Panc1 (cell line): Measurements from ENCODE around the gene FBXL15. TPM values are rescaled to one million over a fixed set of nuclear protein-coding genes. Genes with fewer than 3 reads are reported as not detected.
A peak's percentile ranks its signal among the peaks of the same experiment; 100 is the strongest.

Experiments
- ATAC-seq: fragments of 200-7000 bp; cut with Tn5 transposase; 2 replicates; pipeline ENCODE4 v1.9.1; 2020; ENCODE audit warnings: mild to moderate bottlenecking, moderate library complexity
- BruUV-seq: library from RNA; stranded (reverse); fragments of 400-500 nt; replicated peaks from 2 replicates; lab custom pipeline; 2021; lab: Mats Ljungman, UMichigan
- CTCF ChIA-PET: fragments of 300-600 bp; sonication (Branson Sonifier 250); formaldehyde crosslinking; loops from one replicate; lab custom pipeline; 2022; ENCODE audit warnings: antibody characterized with exemption; lab: Charles Lee
- POLR2A ChIA-PET: fragments of 300-600 bp; sonication (Branson Sonifier 250); formaldehyde crosslinking; loops from one replicate; lab custom pipeline; 2022; ENCODE audit warnings: antibody characterized with exemption; lab: Charles Lee
- DNase-seq: peaks from one replicate; pipeline ENCODE4 v3.0.0-alpha.2; 2010; ENCODE audit warnings: low read depth, low spot score
- H3K27ac ChIP-seq: 2 replicates; pipeline ENCODE4 v1.5.1; 2011; ENCODE audit warnings: mild to moderate bottlenecking, low read length, inconsistent platforms
- H3K27me3 ChIP-seq: fragments of 200-500 bp; sonication (Bioruptor generic); 2 replicates; pipeline ENCODE4 v1.6.0; 2014; ENCODE audit warnings: low read length, inconsistent platforms; ENCODE audit not compliant: control insufficient read depth, insufficient read depth
- H3K36me3 ChIP-seq: fragments of 200-500 bp; sonication (Bioruptor generic); 2 replicates; pipeline ENCODE4 v1.5.1; 2014; ENCODE audit warnings: inconsistent platforms, mild to moderate bottlenecking, low read length, moderate library complexity; ENCODE audit not compliant: control insufficient read depth, insufficient read depth
- H3K4me1 ChIP-seq: 2 replicates; pipeline ENCODE4 v1.5.1; 2011; ENCODE audit warnings: inconsistent platforms, mild to moderate bottlenecking, low read length, moderate library complexity; ENCODE audit not compliant: control insufficient read depth, insufficient read depth
- H3K4me3 ChIP-seq, 2 experiments: 2 replicates each; pipeline ENCODE4 v1.5.1; 2011 to 2012; ENCODE audit warnings: low read depth in 2 of 2, low read length in 2 of 2, mild to moderate bottlenecking in 2 of 2, inconsistent platforms in 1 of 2, moderate library complexity in 1 of 2
- H3K9me3 ChIP-seq: fragments of 200-500 bp; sonication (Bioruptor generic); 2 replicates; pipeline ENCODE4 v1.5.1; 2014; ENCODE audit warnings: low read depth, mild to moderate bottlenecking, inconsistent platforms, low read length, moderate library complexity; ENCODE audit not compliant: control insufficient read depth, insufficient read depth
- CTCF ChIP-seq: fragments of 450-650 bp; IDR thresholded peaks from 2 replicates; pipeline ENCODE4 v1.5.1; 2017; ENCODE audit warnings: mild to moderate bottlenecking
- POLR2AphosphoS5 ChIP-seq: IDR thresholded peaks from 2 replicates; pipeline ENCODE4 v1.6.1; 2012; ENCODE audit warnings: mild to moderate bottlenecking, low read depth, low read length, moderate library complexity
- REST ChIP-seq, 2 experiments: IDR thresholded peaks; 2 replicates each; pipeline ENCODE4 v1.6.1; 2011 to 2012; ENCODE audit warnings: low read depth in 2 of 2, control low read depth in 1 of 2, low read length in 1 of 2, mild to moderate bottlenecking in 1 of 2, moderate library complexity in 1 of 2; ENCODE audit not compliant: insufficient read depth in 1 of 2
- SIN3A ChIP-seq: IDR thresholded peaks from 2 replicates; pipeline ENCODE4 v1.6.1; 2012; ENCODE audit warnings: low read depth, mild to moderate bottlenecking, low read length, moderate library complexity, borderline replicate concordance; ENCODE audit not compliant: insufficient read depth
- TCF7L2 ChIP-seq: IDR thresholded peaks from 2 replicates; pipeline ENCODE4 v1.6.1; 2011; ENCODE audit warnings: mild to moderate bottlenecking, low read depth, low read length, inconsistent platforms
- in situ Hi-C: cut with HindIII; loops from 2 replicates; pipeline ENCODE4 v1.10.0; 2016; ENCODE audit warnings: low sequenced_read_pairs, low pct_unique_long_range_greater_than_20kb
- intact Hi-C: fragments of 100-400 bp; cut with micrococcal nuclease; formaldehyde crosslinking; loops from one replicate; pipeline ENCODE4 v1.10.0; 2022; ENCODE audit not compliant: unreplicated experiment
- total RNA-seq: library from RNA; stranded (reverse); gene quantifications from one replicate; pipeline ENCODE4 v1.2.1, GENCODE V29; 2021; ENCODE audit not compliant: unreplicated experiment

Gene FBXL15
- total RNA-seq, 1 experiment from 2014 or later, result 7.9 TPM

GRCh38 chr10:102452672-102453340, 32.2 kb downstream of the FBXL15 start:
- Histone ChIP-seq H3K36me3 (peaks cover 11% of the 10 kb centered on the region; the same call in 1 of the 2 replicates), H3K27ac (no peak overlapping the region), H3K4me1 (peaks cover 14% of the 10 kb centered on the region; the same call in 1 of the 2 replicates), H3K4me3 (no peak overlapping the region), H3K9me3 (no peaks in the 10 kb centered on the region), H3K27me3 (no peaks in the 10 kb centered on the region)
- no peak for TF ChIP-seq TCF7L2
- no peak for TF ChIP-seq POLR2AphosphoS5
- TF ChIP-seq CTCF, result no peak
- TF ChIP-seq SIN3A, result no peak
- TF ChIP-seq REST (IDR thresholded peaks at IDR 0.05; ENCODE audit: insufficient read depth in 1 of 2, low read depth in 2 of 2, low read length in 1 of 2), result no peak
- in situ Hi-C loops (no loop called here), intact Hi-C loops (no loop called here)
- ChIA-PET CTCF (interaction anchor here (1.0 kb wide), 1 partner anchor 20 kb away, joined by 3 read pairs; the partner anchor contains the start of gene CUEDC2), POLR2A (no interaction called here)
- ATAC-seq, result no peak
- BruUV-seq, result no TSS peak
- peak; percentile 61 for DNase-seq

- CTCF ChIA-PET, result interaction anchor here (0.7 to 1.0 kb wide), 2 partner anchors 21 to 25 kb away, joined by 3 to 6 read pairs; partner anchors contain the start of gene CUEDC2
These were observed 32.9 kb downstream of the FBXL15 start for GRCh38 chr10:102453502-102453901.

More at GRCh38 chr10:102453502-102453901, 32.9 kb downstream of the FBXL15 start:
- H3K27ac ChIP-seq, result no peak overlapping the region
- BruUV-seq, result no TSS peak
- H3K9me3 ChIP-seq, result no peaks in the 10 kb centered on the region
- no peak overlapping the region for H3K4me3 ChIP-seq
- H3K36me3 ChIP-seq, result peaks cover 11% of the 10 kb centered on the region; the same call in 1 of the 2 replicates
- peaks cover 14% of the 10 kb centered on the region; the same call in 1 of the 2 replicates for H3K4me1 ChIP-seq
- in situ Hi-C loops (no loop called here), intact Hi-C loops (no loop called here)
- no peak for TF ChIP-seq TCF7L2
- no peak for TF ChIP-seq CTCF
- no peak for TF ChIP-seq SIN3A
- no peak for TF ChIP-seq REST (IDR thresholded peaks at IDR 0.05; ENCODE audit: insufficient read depth in 1 of 2, low read depth in 2 of 2, low read length in 1 of 2)
- TF ChIP-seq POLR2AphosphoS5, result no peak
- POLR2A ChIA-PET, result no interaction called here
- DNase-seq (no peak), ATAC-seq (no peak)
- no peaks in the 10 kb centered on the region for H3K27me3 ChIP-seq
